DOHH2 (cell line): ENCODE measurements around the gene PRDX3.

Source experiments
- H3F3A ChIP-seq: fragments of 200-600 bp; sonication (generic), shearing (Covaris generic); 2 replicates; pipeline ENCODE4 v1.6.0; 2016; ENCODE audit warnings: antibody characterized with exemption, mild to moderate bottlenecking; ENCODE audit not compliant: control insufficient read depth, insufficient read depth
- H3K27ac ChIP-seq: fragments of 200-600 bp; sonication (generic); 2 replicates; pipeline ENCODE4 v1.5.1; 2014; ENCODE audit warnings: low read depth, mild to moderate bottlenecking, low read length, moderate library complexity
- H3K27me3 ChIP-seq: fragments of 200-600 bp; sonication (generic); 2 replicates; pipeline ENCODE4 v1.6.1; 2014; ENCODE audit warnings: mild to moderate bottlenecking, low read length, mixed read lengths; ENCODE audit not compliant: control insufficient read depth
- H3K36me3 ChIP-seq: fragments of 200-600 bp; sonication (generic); 2 replicates; pipeline ENCODE4 v1.6.1; 2014; ENCODE audit warnings: mild to moderate bottlenecking, low read length, moderate library complexity, mixed read lengths; ENCODE audit not compliant: control insufficient read depth
- H3K4me1 ChIP-seq: fragments of 200-600 bp; sonication (generic); 2 replicates; pipeline ENCODE4 v1.6.1; 2014; ENCODE audit warnings: mild to moderate bottlenecking, low read length, mixed read lengths; ENCODE audit not compliant: control insufficient read depth
- H3K4me2 ChIP-seq: fragments of 200-600 bp; sonication (generic); 2 replicates; pipeline ENCODE4 v1.6.0; 2014; ENCODE audit warnings: mild to moderate bottlenecking, low read length, moderate library complexity
- H3K4me3 ChIP-seq: fragments of 200-600 bp; sonication (generic); 2 replicates; pipeline ENCODE4 v1.5.1; 2014; ENCODE audit warnings: mild to moderate bottlenecking, low read length, mixed read lengths
- H3K79me2 ChIP-seq: fragments of 200-600 bp; sonication (generic); 2 replicates; pipeline ENCODE4 v1.6.1; 2014; ENCODE audit warnings: mild to moderate bottlenecking, low read length, mixed read lengths; ENCODE audit not compliant: control insufficient read depth
- H3K9me2 ChIP-seq: fragments of 200-600 bp; sonication (generic); replicated peaks from 2 replicates; pipeline ENCODE4 v1.6.1; 2014; ENCODE audit warnings: mild to moderate bottlenecking, low read length, mixed read lengths; ENCODE audit not compliant: control insufficient read depth
- H3K9me3 ChIP-seq: fragments of 200-600 bp; sonication (generic); 2 replicates; pipeline ENCODE4 v1.6.1; 2014; ENCODE audit warnings: antibody characterized with exemption, low read length, mixed read lengths; ENCODE audit not compliant: control insufficient read depth, insufficient read depth
- H4K20me1 ChIP-seq: fragments of 200-600 bp; sonication (generic); 2 replicates; pipeline ENCODE4 v1.6.0; 2014; ENCODE audit warnings: low read depth, mild to moderate bottlenecking, antibody characterized with exemption, low read length, moderate library complexity; ENCODE audit not compliant: control insufficient read depth, insufficient read depth
- EZH2phosphoT487 ChIP-seq: fragments of 200-600 bp; sonication (generic); IDR thresholded peaks from 2 replicates; pipeline ENCODE4 v1.6.1; 2017; ENCODE audit warnings: borderline replicate concordance, mild to moderate bottlenecking, antibody characterized with exemption, low read length, moderate library complexity, mixed read lengths
- TF ChIP-seq, protein P1 (sequence below): fragments of 200-600 bp; sonication (generic); IDR thresholded peaks from one replicate; pipeline ENCODE4 v1.5.1; 2014; ENCODE audit warnings: antibody characterized with exemption, mild to moderate bottlenecking, low read depth, low read length; ENCODE audit not compliant: poor library complexity, severe bottlenecking

Gene PRDX3

DNA sequence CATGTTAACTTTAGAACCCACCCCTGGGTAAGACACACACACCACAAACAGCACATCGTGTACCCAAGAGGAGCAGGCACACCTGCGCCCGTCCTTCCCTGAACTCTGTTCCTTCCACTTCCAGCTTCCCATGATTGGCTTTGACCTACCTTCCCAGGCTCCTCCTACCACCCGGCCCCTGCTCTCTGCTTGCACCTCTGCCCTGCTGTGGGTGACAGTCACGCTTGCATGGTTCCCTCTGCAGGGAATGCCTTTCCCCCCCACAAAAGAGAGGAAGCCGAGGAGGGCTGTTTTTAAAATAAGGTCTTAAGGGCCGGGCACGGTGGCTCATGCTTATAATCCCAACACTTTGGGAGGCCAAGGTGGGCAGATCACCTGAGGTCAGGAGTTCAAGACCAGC is 29.5 kb downstream of the PRDX3 start:
- Histone ChIP-seq H3K27ac (no peak overlapping the region), H3K36me3 (peaks cover 72% of the 10 kb centered on the region), H3K4me1 (peaks cover 13% of the 10 kb centered on the region), H3K4me3 (no peak overlapping the region), H3F3A (no peaks in the 10 kb centered on the region), H4K20me1 (no peaks in the 10 kb centered on the region), H3K9me2 (no peaks in the 10 kb centered on the region), H3K4me2 (no peak overlapping the region), H3K9me3 (no peaks in the 10 kb centered on the region), H3K79me2 (no peaks in the 10 kb centered on the region), H3K27me3 (no peaks in the 10 kb centered on the region)
- TF ChIP-seq, protein P1, sequence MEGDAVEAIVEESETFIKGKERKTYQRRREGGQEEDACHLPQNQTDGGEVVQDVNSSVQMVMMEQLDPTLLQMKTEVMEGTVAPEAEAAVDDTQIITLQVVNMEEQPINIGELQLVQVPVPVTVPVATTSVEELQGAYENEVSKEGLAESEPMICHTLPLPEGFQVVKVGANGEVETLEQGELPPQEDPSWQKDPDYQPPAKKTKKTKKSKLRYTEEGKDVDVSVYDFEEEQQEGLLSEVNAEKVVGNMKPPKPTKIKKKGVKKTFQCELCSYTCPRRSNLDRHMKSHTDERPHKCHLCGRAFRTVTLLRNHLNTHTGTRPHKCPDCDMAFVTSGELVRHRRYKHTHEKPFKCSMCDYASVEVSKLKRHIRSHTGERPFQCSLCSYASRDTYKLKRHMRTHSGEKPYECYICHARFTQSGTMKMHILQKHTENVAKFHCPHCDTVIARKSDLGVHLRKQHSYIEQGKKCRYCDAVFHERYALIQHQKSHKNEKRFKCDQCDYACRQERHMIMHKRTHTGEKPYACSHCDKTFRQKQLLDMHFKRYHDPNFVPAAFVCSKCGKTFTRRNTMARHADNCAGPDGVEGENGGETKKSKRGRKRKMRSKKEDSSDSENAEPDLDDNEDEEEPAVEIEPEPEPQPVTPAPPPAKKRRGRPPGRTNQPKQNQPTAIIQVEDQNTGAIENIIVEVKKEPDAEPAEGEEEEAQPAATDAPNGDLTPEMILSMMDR = no peak
- no peak for TF ChIP-seq EZH2phosphoT487

- H3F3A ChIP-seq = peaks cover 2% of the 10 kb centered on the region; the same call in 1 of the 2 replicates
- H3K36me3 ChIP-seq = peaks cover 50% of the 10 kb centered on the region
- H3K4me1 ChIP-seq = 0 out of 2 replicates have a peak, but pooled peaks cover 3% of the 10 kb centered on the region
- no peak overlapping the region for H3K4me3 ChIP-seq
- H4K20me1 ChIP-seq = 0 out of 2 replicates have a peak, but pooled peaks cover 4% of the 10 kb centered on the region
- H3K4me2 ChIP-seq = no peak overlapping the region
- no peaks in the 10 kb centered on the region for H3K27me3 ChIP-seq
- no peaks in the 10 kb centered on the region for H3K9me2 ChIP-seq
- TF ChIP-seq EZH2phosphoT487 = no peak
- TF ChIP-seq, protein P1 = no peak
- H3K9me3 ChIP-seq = no peaks in the 10 kb centered on the region
- H3K27ac ChIP-seq = no peak overlapping the region
- H3K79me2 ChIP-seq = no peaks in the 10 kb centered on the region
These were observed 35.0 kb downstream of the PRDX3 start for GRCh38 chr10:119143657-119144056.

- no peak overlapping the region for H3K4me3 ChIP-seq
- H3F3A ChIP-seq = peaks cover 2% of the 10 kb centered on the region; the same call in 1 of the 2 replicates
- H3K4me1 ChIP-seq = peaks cover 12% of the 10 kb centered on the region
- no peaks in the 10 kb centered on the region for H3K27me3 ChIP-seq
- no peak overlapping the region for H3K4me2 ChIP-seq
- no peak overlapping the region for H3K27ac ChIP-seq
- H3K36me3 ChIP-seq = peaks cover 27% of the 10 kb centered on the region
- H4K20me1 ChIP-seq = 0 out of 2 replicates have a peak, but pooled peaks cover 4% of the 10 kb centered on the region
- H3K79me2 ChIP-seq = no peaks in the 10 kb centered on the region
- no peaks in the 10 kb centered on the region for H3K9me3 ChIP-seq
- H3K9me2 ChIP-seq = no peaks in the 10 kb centered on the region
- TF ChIP-seq EZH2phosphoT487 = no peak
- TF ChIP-seq, protein P1 = no peak
These were observed 37.9 kb downstream of the PRDX3 start for GRCh38 chr10:119140603-119141245.
